H1 (cell line): ENCODE results near the gene CTH. TPM values are rescaled to one million over a fixed set of nuclear protein-coding genes. Genes with fewer than 3 reads are reported as not detected.

Source experiments
- CTCF ChIA-PET: fragments of 300-600 bp; sonication (Branson Sonifier 250); formaldehyde crosslinking; loops from one replicate; lab custom pipeline; 2021; ENCODE audit not compliant: partially characterized antibody; lab: Charles Lee
- POLR2A ChIA-PET: fragments of 300-600 bp; sonication (Branson Sonifier 250); formaldehyde crosslinking; loops from one replicate; lab custom pipeline; 2021; ENCODE audit warnings: inconsistent platforms; ENCODE audit not compliant: partially characterized antibody; lab: Charles Lee
- DNase-seq, 2 experiments: peaks; one replicate each; pipeline versions ENCODE4 v3.0.0 to v3.0.0-alpha.2; 2010 to 2022; ENCODE audit warnings: low spot score in 2 of 2, low read depth in 1 of 2, mixed read lengths in 1 of 2
- FAIRE-seq: peaks from 2 replicates; lab custom pipeline; 2011; peaks lifted over from hg19 to GRCh38; lab: Jason Lieb, UNC
- H2AFZ ChIP-seq: 2 replicates; pipeline ENCODE4 v1.8.1; 2012; ENCODE audit warnings: low read length, inconsistent platforms
- H2AK5ac ChIP-seq: 2 replicates; pipeline ENCODE4 v1.6.1; 2013; ENCODE audit warnings: low read depth, low read length
- H2BK120ac ChIP-seq: replicated peaks from 2 replicates; pipeline ENCODE3; 2013; ENCODE audit warnings: low read depth, low read length, inconsistent platforms
- H2BK12ac ChIP-seq: 2 replicates; pipeline ENCODE4 v1.6.1; 2013; ENCODE audit warnings: low read depth, low read length
- H2BK15ac ChIP-seq: 2 replicates; pipeline ENCODE4 v1.6.1; 2013; ENCODE audit warnings: low read length
- H2BK20ac ChIP-seq: 2 replicates; pipeline ENCODE4 v1.6.1; 2013; ENCODE audit warnings: low read length
- H2BK5ac ChIP-seq: 2 replicates; pipeline ENCODE4 v1.6.1; 2013; ENCODE audit warnings: low read depth, low read length
- H3K14ac ChIP-seq: 2 replicates; pipeline ENCODE4 v1.6.1; 2013; ENCODE audit warnings: inconsistent platforms; ENCODE audit not compliant: insufficient read length
- H3K18ac ChIP-seq: 2 replicates; pipeline ENCODE4 v1.6.1; 2013; ENCODE audit warnings: low read length; ENCODE audit errors: extremely low read depth
- H3K23ac ChIP-seq: 2 replicates; pipeline ENCODE4 v1.6.1; 2013; ENCODE audit warnings: inconsistent platforms; ENCODE audit not compliant: insufficient read length
- H3K23me2 ChIP-seq: 2 replicates; pipeline ENCODE4 v1.6.1; 2013; ENCODE audit warnings: low read depth, low read length
- H3K27ac ChIP-seq: 2 replicates; pipeline ENCODE4 v1.6.1; 2011; ENCODE audit warnings: low read depth, low read length, inconsistent platforms
- H3K27me3 ChIP-seq, 4 experiments: replicated peaks in 1 of 4; 1 replicate in 1 of 4; 2 replicates in 3 of 4; pipeline versions ENCODE4 v1.6.1 to v1.8.1; 2011 to 2013; ENCODE audit warnings: low read length in 3 of 4, mild to moderate bottlenecking in 3 of 4, inconsistent platforms in 2 of 4, mixed read lengths in 2 of 4, moderate library complexity in 1 of 4; ENCODE audit not compliant: control insufficient read depth in 3 of 4, insufficient read depth in 3 of 4; ENCODE audit errors: extremely low read depth in 1 of 4
- H3K36me3 ChIP-seq, 4 experiments: 2 replicates each; pipeline versions ENCODE4 v1.6.1 to v1.8.1; 2011 to 2013; ENCODE audit warnings: mild to moderate bottlenecking in 4 of 4, low read length in 3 of 4, moderate library complexity in 2 of 4, control low read depth in 1 of 4, inconsistent platforms in 1 of 4; ENCODE audit not compliant: insufficient read depth in 4 of 4, control insufficient read depth in 2 of 4
- H3K4ac ChIP-seq: replicated peaks from 2 replicates; pipeline ENCODE3; 2013; ENCODE audit warnings: low read length, low read depth, mixed read lengths, inconsistent platforms; ENCODE audit not compliant: insufficient read length
- H3K4me1 ChIP-seq, 4 experiments: replicated peaks in 1 of 4; 1 replicate in 1 of 4; 2 replicates in 3 of 4; pipeline versions ENCODE4 v1.6.1 to v1.8.1; 2011 to 2013; ENCODE audit warnings: low read length in 3 of 4, inconsistent platforms in 2 of 4, mixed read lengths in 1 of 4; ENCODE audit not compliant: insufficient read depth in 4 of 4, control insufficient read depth in 3 of 4
- H3K4me2 ChIP-seq, 2 experiments: 2 replicates each; pipeline versions ENCODE4 v1.6.1 to v1.8.1; 2011 to 2013; ENCODE audit warnings: low read depth in 2 of 2, low read length in 2 of 2, control low read depth in 1 of 2, inconsistent platforms in 1 of 2, mild to moderate bottlenecking in 1 of 2; ENCODE audit not compliant: insufficient read depth in 1 of 2
- H3K4me3 ChIP-seq, 4 experiments: fragments of 200-600, 300-600 bp in 1 of 4; sonication (generic), shearing (Covaris generic), sonication (Bioruptor Twin) in 1 of 4; 2 replicates each; pipeline versions ENCODE4 v1.5.1 to v1.8.1; 2011 to 2016; ENCODE audit warnings: low read length in 4 of 4, low read depth in 3 of 4, control low read depth in 2 of 4, inconsistent platforms in 2 of 4, mild to moderate bottlenecking in 2 of 4, mixed read lengths in 1 of 4, moderate library complexity in 1 of 4; ENCODE audit not compliant: insufficient read depth in 2 of 4; ENCODE audit errors: extremely low read depth in 1 of 4
- H3K56ac ChIP-seq: replicated peaks from 2 replicates; pipeline ENCODE3; 2013; ENCODE audit warnings: low read depth, mild to moderate bottlenecking, mixed read lengths, low read length, inconsistent platforms; ENCODE audit not compliant: insufficient read length
- H3K79me1 ChIP-seq: 2 replicates; pipeline ENCODE4 v1.6.1; 2013; ENCODE audit warnings: low read depth, low read length, control low read depth
- H3K79me2 ChIP-seq, 2 experiments: 2 replicates each; pipeline versions ENCODE4 v1.6.1 to v1.8.1; 2012 to 2013; ENCODE audit warnings: low read length in 2 of 2, mild to moderate bottlenecking in 2 of 2, inconsistent platforms in 1 of 2; ENCODE audit not compliant: insufficient read depth in 2 of 2, control insufficient read depth in 1 of 2
- H3K9ac ChIP-seq, 4 experiments: replicated peaks in 1 of 4; 1 replicate in 1 of 4; 2 replicates in 3 of 4; pipeline versions ENCODE4 v1.6.1 to v1.8.1; 2011 to 2013; ENCODE audit warnings: low read depth in 3 of 4, low read length in 3 of 4, control low read depth in 2 of 4, mild to moderate bottlenecking in 2 of 4, moderate library complexity in 2 of 4, inconsistent platforms in 1 of 4; ENCODE audit errors: extremely low read depth in 1 of 4
- H3K9me3 ChIP-seq, 2 experiments: 2 replicates each; pipeline versions ENCODE4 v1.6.1 to v1.8.1; 2012 to 2013; ENCODE audit warnings: mild to moderate bottlenecking in 2 of 2, moderate library complexity in 2 of 2, control low read depth in 1 of 2, inconsistent platforms in 1 of 2, low read depth in 1 of 2, low read length in 1 of 2, mixed read lengths in 1 of 2; ENCODE audit not compliant: insufficient read depth in 2 of 2
- H4K20me1 ChIP-seq, 2 experiments: replicated peaks in 1 of 2; 2 replicates each; pipeline versions ENCODE3 to v1.8.1; 2011 to 2013; ENCODE audit warnings: inconsistent platforms in 2 of 2, low read length in 2 of 2, mild to moderate bottlenecking in 1 of 2; ENCODE audit not compliant: insufficient read depth in 2 of 2, control insufficient read depth in 1 of 2
- H4K5ac ChIP-seq: 2 replicates; pipeline ENCODE4 v1.6.1; 2013; ENCODE audit warnings: low read length, low read depth, mixed read lengths, inconsistent platforms; ENCODE audit not compliant: insufficient read length
- H4K8ac ChIP-seq: 2 replicates; pipeline ENCODE4 v1.8.0; 2013; ENCODE audit warnings: mild to moderate bottlenecking, moderate library complexity, low read length, inconsistent platforms; ENCODE audit not compliant: insufficient read depth; ENCODE audit errors: extremely low read depth
- H4K91ac ChIP-seq: replicated peaks from 2 replicates; pipeline ENCODE3; 2013; ENCODE audit warnings: low read length, mixed read lengths, inconsistent platforms; ENCODE audit not compliant: insufficient read length
- E2F6 ChIP-seq: IDR thresholded peaks from 2 replicates; pipeline ENCODE4 v1.6.1; 2012; ENCODE audit warnings: inconsistent platforms
- EP300 ChIP-seq, 2 experiments: IDR thresholded peaks; 1 replicate in 1 of 2; 2 replicates in 1 of 2; pipeline ENCODE4 v1.6.1; 2011 to 2012; ENCODE audit warnings: low read depth in 2 of 2, low read length in 2 of 2, mild to moderate bottlenecking in 2 of 2, borderline replicate concordance in 1 of 2, inconsistent platforms in 1 of 2, moderate library complexity in 1 of 2
- FOSL1 ChIP-seq: IDR thresholded peaks from 2 replicates; pipeline ENCODE4 v1.6.1; 2011; ENCODE audit warnings: mild to moderate bottlenecking, low read depth, low read length, moderate library complexity; ENCODE audit not compliant: insufficient read depth
- HDAC6 ChIP-seq: IDR thresholded peaks from one replicate; pipeline ENCODE4 v1.7.1; 2012; ENCODE audit warnings: low read depth, mild to moderate bottlenecking, inconsistent platforms, low read length, moderate library complexity
- KDM1A ChIP-seq: fragments of 200-600, 300-600 bp; sonication (generic); IDR thresholded peaks from 2 replicates; pipeline ENCODE4 v1.7.1; 2016; ENCODE audit warnings: mild to moderate bottlenecking, low read length, borderline replicate concordance
- KDM4A ChIP-seq: IDR thresholded peaks from one replicate; pipeline ENCODE4 v1.7.1; 2012; ENCODE audit warnings: low read depth, mild to moderate bottlenecking, moderate library complexity, low read length, inconsistent platforms; ENCODE audit not compliant: severe bottlenecking
- NANOG ChIP-seq: IDR thresholded peaks from 2 replicates; pipeline ENCODE4 v1.6.1; 2011; ENCODE audit warnings: low read length, low read depth, mild to moderate bottlenecking, inconsistent platforms; ENCODE audit not compliant: insufficient read depth, poor library complexity, severe bottlenecking
- PHF8 ChIP-seq: fragments of 200-600 bp; sonication (generic); conservative IDR thresholded peaks from 2 replicates; pipeline ENCODE4 v1.7.1; 2012; ENCODE audit warnings: low read depth, mild to moderate bottlenecking, inconsistent platforms, low read length, moderate library complexity
- POLR2A ChIP-seq, 2 experiments: IDR thresholded peaks; 1 replicate in 1 of 2; 2 replicates in 1 of 2; pipeline ENCODE4 v1.6.1; 2011; ENCODE audit warnings: low read depth in 2 of 2, low read length in 2 of 2, mild to moderate bottlenecking in 2 of 2; ENCODE audit errors: control extremely low read depth in 1 of 2
- RNF2 ChIP-seq: fragments of 200-900, 300-1000 bp; sonication (generic); IDR thresholded peaks from 2 replicates; pipeline ENCODE4 v1.7.1; 2016; ENCODE audit warnings: borderline replicate concordance, low read depth, mild to moderate bottlenecking, antibody characterized with exemption, low read length; ENCODE audit not compliant: poor library complexity, severe bottlenecking; ENCODE audit errors: missing control alignments
- SP2 ChIP-seq: IDR thresholded peaks from 2 replicates; pipeline ENCODE4 v1.6.1; 2012; ENCODE audit warnings: mild to moderate bottlenecking, low read length, inconsistent platforms
- SP4 ChIP-seq: IDR thresholded peaks from 2 replicates; pipeline ENCODE4 v1.6.1; 2012; ENCODE audit warnings: low read length, inconsistent platforms
- SUZ12 ChIP-seq: fragments of 200-600 bp; sonication (generic); IDR thresholded peaks from 2 replicates; pipeline ENCODE4 v1.6.1; 2012; ENCODE audit warnings: mild to moderate bottlenecking, inconsistent platforms, low read length, moderate library complexity, mixed read lengths
- TAF7 ChIP-seq: optimal IDR thresholded peaks from 2 replicates; pipeline ENCODE3; 2011; ENCODE audit warnings: low read depth, mild to moderate bottlenecking, inconsistent platforms, low read length, moderate library complexity, borderline replicate concordance
- polyA plus RNA-seq, 7 experiments: library from polyadenylated mRNA; depleted of rRNA in 3 of 7; stranded (reverse) in 5 of 7; unstranded in 2 of 7; fragments of >200 nt in 5 of 7; fragments of 200-250 nt in 2 of 7; gene quantifications; 1 replicate in 5 of 7; 2 replicates in 1 of 7; 4 replicates in 1 of 7; pipeline versions ENCODE4 v1.2.1 to v1.2.3, GENCODE V29; 2011 to 2013; ENCODE audit warnings: missing spikeins in 2 of 7, mixed read lengths in 2 of 7
- total RNA-seq: library from RNA; stranded (reverse); fragmentation: NEBNext Ultra II Directional; extraction: Animal tissue kit (Norgen Biotek cat#: 25700); gene quantifications from 2 replicates; pipeline ENCODE4 v1.2.1, GENCODE V29; 2021

Gene CTH
- total and polyA plus RNA-seq, 2 of the 8 experiments (the other 6 are each of a cell fraction or from before 2014, with no cell fraction given): 31.7 to 33.2 TPM

GRCh38 chr1:70392626-70393025, 18.4 kb upstream of the CTH start:
- FAIRE-seq (no peak), DNase-seq (no peak)
- H3K56ac ChIP-seq: no peak overlapping the region
- H3K79me2 ChIP-seq: no peaks in the 10 kb centered on the region
- no peak overlapping the region for H2BK120ac ChIP-seq
- no peak overlapping the region for H3K4me3 ChIP-seq
- no peak overlapping the region for H3K14ac ChIP-seq
- no peaks in the 10 kb centered on the region for H4K20me1 ChIP-seq
- CTCF ChIA-PET: interaction anchor here (0.6 kb wide), 1 partner anchor 77 kb away, joined by 3 read pairs; no protein-coding TSS in a partner anchor
- no peaks in the 10 kb centered on the region for H3K23me2 ChIP-seq
- H3K4ac ChIP-seq: no peak overlapping the region
- no peak overlapping the region for H2BK5ac ChIP-seq
- no peak overlapping the region for H3K4me2 ChIP-seq
- H3K27me3 ChIP-seq: no peaks in the 10 kb centered on the region
- H2AK5ac ChIP-seq: no peak overlapping the region
- no peaks in the 10 kb centered on the region for H3K9me3 ChIP-seq
- no peaks in the 10 kb centered on the region for H3K4me1 ChIP-seq
- no peaks in the 10 kb centered on the region for H3K79me1 ChIP-seq
- H2BK20ac ChIP-seq: no peak overlapping the region
- POLR2A ChIA-PET: interaction anchor here (1.5 to 6.9 kb wide), 2 partner anchors 19 to 38 kb away, joined by 4 to 50 read pairs; partner anchors contain the start of genes ANKRD13C and CTH
- no peak overlapping the region for H3K27ac ChIP-seq
- no peak overlapping the region for H2AFZ ChIP-seq
- H4K91ac ChIP-seq: no peak overlapping the region
- no peak overlapping the region for H3K23ac ChIP-seq
- H2BK15ac ChIP-seq: no peak overlapping the region
- no peak overlapping the region for H3K9ac ChIP-seq
- H4K5ac ChIP-seq: no peak overlapping the region
- no peak overlapping the region for H4K8ac ChIP-seq
- H3K18ac ChIP-seq: no peak overlapping the region
- no peaks in the 10 kb centered on the region for H3K36me3 ChIP-seq
- no peak overlapping the region for H2BK12ac ChIP-seq
- TF ChIP-seq POLR2A (IDR thresholded peaks at IDR 0.05; ENCODE audit: control extremely low read depth in 1 of 2, low read depth in 2 of 2, low read length in 2 of 2): no peak
- no peak for TF ChIP-seq PHF8
- no peak for TF ChIP-seq KDM1A
- TF ChIP-seq FOSL1: no peak
- no peak for TF ChIP-seq NANOG
- no peak for TF ChIP-seq HDAC6
- no peak for TF ChIP-seq SP2
- no peak for TF ChIP-seq KDM4A
- no peak for TF ChIP-seq RNF2
- TF ChIP-seq SP4: no peak
- no peak for TF ChIP-seq TAF7
- TF ChIP-seq SUZ12: no peak
- TF ChIP-seq E2F6: no peak
- TF ChIP-seq EP300 (IDR thresholded peaks at IDR 0.05; ENCODE audit: borderline replicate concordance in 1 of 2, low read depth in 2 of 2, low read length in 2 of 2): no peak
